ENCODE results near the gene AARS2. TPM values are rescaled to one million over a fixed set of nuclear protein-coding genes. Genes with fewer than 3 reads are reported as not detected.

The AARS2 gene
- total RNA-seq, 1 experiment from 2014 or later = 11.4 TPM

GRCh38 chr6:44302856-44303255 lies 10.3 kb downstream of the AARS2 start:
- Histone ChIP-seq H3K27ac (no peak overlapping the region), H3K27me3 (replicated peaks) (peaks cover 10% of the 10 kb centered on the region), H3K4me3 (no peak overlapping the region), H3K4me1 (replicated peaks) (peaks cover 2% of the 10 kb centered on the region), H3K36me3 (peaks cover 76% of the 10 kb centered on the region), H3K9me3 (replicated peaks) (no peaks in the 10 kb centered on the region)
- DNase-seq (ENCODE audit: low read depth in 1 of 2, low spot score in 2 of 2) = no peak

- no peak for DNase-seq (ENCODE audit: low read depth in 1 of 2, low spot score in 2 of 2)
- Histone ChIP-seq H3K4me1 (replicated peaks) (peaks cover 10% of the 10 kb centered on the region), H3K27ac (no peak overlapping the region), H3K4me3 (no peak overlapping the region), H3K36me3 (peaks cover 70% of the 10 kb centered on the region), H3K27me3 (replicated peaks) (peaks cover 19% of the 10 kb centered on the region), H3K9me3 (replicated peaks) (no peaks in the 10 kb centered on the region)
Observed at GRCh38 chr6:44301782-44302564, 11.2 kb downstream of the AARS2 start.

DNA sequence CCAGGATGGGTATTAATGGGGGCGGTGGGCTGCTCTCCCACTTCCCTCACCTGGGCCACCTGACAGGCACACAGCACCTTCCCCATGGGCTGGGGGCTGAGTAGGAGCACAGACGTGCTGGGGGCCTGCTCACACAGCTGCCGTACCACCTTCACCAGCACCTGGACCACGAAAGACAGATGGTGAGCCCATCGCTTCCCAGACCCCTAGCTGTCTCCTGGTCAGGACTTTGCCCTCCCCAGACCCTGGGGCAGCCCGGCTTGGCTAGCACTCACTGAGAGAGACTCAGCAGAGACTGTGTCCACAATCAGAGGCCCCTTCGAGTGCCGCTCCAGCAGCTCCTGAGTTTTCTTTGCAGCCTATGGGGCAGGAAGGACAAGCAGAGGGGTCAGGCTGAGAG lies 12.0 kb downstream of the AARS2 start:
- H3K9me3 ChIP-seq (replicated peaks) = no peaks in the 10 kb centered on the region

GRCh38 chr6:44300292-44300823 lies 12.8 kb downstream of the AARS2 start:
- H3K9me3 ChIP-seq (replicated peaks) = no peaks in the 10 kb centered on the region
- DNase-seq (ENCODE audit: low read depth in 1 of 2, low spot score in 2 of 2) = no peak
- H3K36me3 ChIP-seq = peaks cover 54% of the 10 kb centered on the region

More for the DNA sequence above, 12.0 kb downstream of the AARS2 start:
- H3K27ac ChIP-seq = no peak overlapping the region
- H3K4me1 ChIP-seq (replicated peaks) = peaks cover 10% of the 10 kb centered on the region
- H3K36me3 ChIP-seq = peaks cover 61% of the 10 kb centered on the region
- H3K27me3 ChIP-seq (replicated peaks) = peaks cover 27% of the 10 kb centered on the region
- DNase-seq (ENCODE audit: low read depth in 1 of 2, low spot score in 2 of 2) = no peak
- no peak overlapping the region for H3K4me3 ChIP-seq

DNA sequence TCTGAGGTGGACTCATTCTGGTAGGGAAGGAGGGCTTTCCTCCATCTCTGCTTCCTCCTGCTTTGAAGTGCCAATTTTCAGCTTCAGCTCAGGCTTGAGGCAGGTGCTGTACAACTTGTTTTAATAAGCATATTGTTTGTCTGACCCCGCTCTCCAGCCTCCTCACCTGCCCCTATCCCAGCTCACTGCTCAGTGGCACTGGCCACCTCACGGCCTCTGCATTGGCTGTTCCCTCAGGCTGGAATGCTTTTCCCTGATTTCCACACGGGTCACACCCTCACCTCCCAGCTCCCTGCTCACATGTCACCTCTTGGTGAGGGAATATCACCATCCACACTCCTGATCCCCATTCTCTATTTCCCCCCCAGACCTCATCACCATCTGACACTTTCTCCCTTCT lies 14.3 kb downstream of the AARS2 start:
- Histone ChIP-seq H3K4me3 (no peak overlapping the region), H3K27ac (no peak overlapping the region), H3K36me3 (peaks cover 39% of the 10 kb centered on the region), H3K9me3 (replicated peaks) (no peaks in the 10 kb centered on the region), H3K27me3 (replicated peaks) (peaks cover 39% of the 10 kb centered on the region), H3K4me1 (replicated peaks) (peaks cover 10% of the 10 kb centered on the region)
- DNase-seq (ENCODE audit: low read depth in 1 of 2, low spot score in 2 of 2) = no peak

More at GRCh38 chr6:44300292-44300823, 12.8 kb downstream of the AARS2 start:
- Histone ChIP-seq H3K27ac (no peak overlapping the region), H3K27me3 (replicated peaks) (peaks cover 34% of the 10 kb centered on the region), H3K4me3 (no peak overlapping the region), H3K4me1 (replicated peaks) (peaks cover 10% of the 10 kb centered on the region)

- no peak overlapping the region for H3K27ac ChIP-seq
- no peaks in the 10 kb centered on the region for H3K9me3 ChIP-seq (replicated peaks)
- no peak overlapping the region for H3K4me3 ChIP-seq
- DNase-seq (ENCODE audit: low read depth in 1 of 2, low spot score in 2 of 2) = no peak
- H3K4me1 ChIP-seq (replicated peaks) = peaks cover 10% of the 10 kb centered on the region
- H3K36me3 ChIP-seq = peaks cover 33% of the 10 kb centered on the region
- H3K27me3 ChIP-seq (replicated peaks) = peaks cover 39% of the 10 kb centered on the region
Observed at GRCh38 chr6:44298055-44298803, 14.9 kb downstream of the AARS2 start.

DNA sequence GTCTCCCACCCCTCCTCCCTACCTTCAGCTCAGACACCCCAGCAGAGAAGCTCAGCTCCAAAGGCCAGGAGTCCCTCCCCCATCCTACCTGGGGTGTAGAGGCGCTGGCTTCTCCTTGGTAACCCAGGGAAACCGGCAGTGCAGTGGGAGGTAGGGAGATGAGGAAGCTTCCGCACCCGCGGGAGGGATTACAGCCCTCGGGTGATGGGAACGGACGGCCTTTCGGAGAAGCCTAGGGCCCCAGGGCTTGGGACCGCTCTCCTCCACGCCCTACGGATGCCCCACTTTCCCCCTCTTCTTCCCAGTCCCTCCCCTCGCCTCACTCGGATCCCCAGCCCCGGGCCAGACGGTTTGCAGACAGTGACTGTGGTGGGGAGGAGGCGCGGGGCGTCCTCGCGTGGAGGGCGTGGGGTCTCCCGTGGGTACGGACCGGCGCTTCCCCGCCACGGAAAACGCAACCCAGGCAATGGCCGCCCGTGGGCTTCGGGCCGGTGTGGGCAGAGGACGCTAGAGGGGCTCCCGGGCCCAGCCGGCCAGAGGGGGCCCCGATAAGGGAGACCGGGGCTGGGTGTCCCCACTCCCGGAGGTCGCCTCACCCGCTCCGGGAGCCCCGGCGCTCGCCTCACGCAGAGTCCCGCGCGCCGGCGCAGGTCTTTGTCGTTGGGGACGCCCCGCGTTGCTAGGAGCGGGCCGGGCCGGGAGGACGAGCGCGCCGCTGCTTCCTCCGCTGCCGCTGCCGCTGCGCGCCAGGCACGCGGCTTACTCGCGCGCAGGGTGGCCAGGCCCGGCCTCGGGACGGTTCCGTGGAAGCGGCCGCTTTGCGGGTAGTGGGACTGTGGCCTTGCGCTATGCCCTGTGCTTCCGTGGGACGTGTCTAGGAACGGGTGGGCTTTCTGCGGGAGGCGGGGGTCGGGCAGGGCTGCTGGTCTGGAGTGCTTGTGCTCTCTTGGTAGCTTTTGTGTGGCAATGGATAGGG lies 15.8 kb downstream of the AARS2 start:
- peaks cover 10% of the 10 kb centered on the region for H3K4me1 ChIP-seq (replicated peaks)
- no peak overlapping the region for H3K4me3 ChIP-seq
- no peaks in the 10 kb centered on the region for H3K9me3 ChIP-seq (replicated peaks)
- H3K36me3 ChIP-seq = peaks cover 24% of the 10 kb centered on the region
- no peak for DNase-seq (ENCODE audit: low read depth in 1 of 2, low spot score in 2 of 2)
- H3K27me3 ChIP-seq (replicated peaks) = peaks cover 46% of the 10 kb centered on the region
- no peak overlapping the region for H3K27ac ChIP-seq

DNA sequence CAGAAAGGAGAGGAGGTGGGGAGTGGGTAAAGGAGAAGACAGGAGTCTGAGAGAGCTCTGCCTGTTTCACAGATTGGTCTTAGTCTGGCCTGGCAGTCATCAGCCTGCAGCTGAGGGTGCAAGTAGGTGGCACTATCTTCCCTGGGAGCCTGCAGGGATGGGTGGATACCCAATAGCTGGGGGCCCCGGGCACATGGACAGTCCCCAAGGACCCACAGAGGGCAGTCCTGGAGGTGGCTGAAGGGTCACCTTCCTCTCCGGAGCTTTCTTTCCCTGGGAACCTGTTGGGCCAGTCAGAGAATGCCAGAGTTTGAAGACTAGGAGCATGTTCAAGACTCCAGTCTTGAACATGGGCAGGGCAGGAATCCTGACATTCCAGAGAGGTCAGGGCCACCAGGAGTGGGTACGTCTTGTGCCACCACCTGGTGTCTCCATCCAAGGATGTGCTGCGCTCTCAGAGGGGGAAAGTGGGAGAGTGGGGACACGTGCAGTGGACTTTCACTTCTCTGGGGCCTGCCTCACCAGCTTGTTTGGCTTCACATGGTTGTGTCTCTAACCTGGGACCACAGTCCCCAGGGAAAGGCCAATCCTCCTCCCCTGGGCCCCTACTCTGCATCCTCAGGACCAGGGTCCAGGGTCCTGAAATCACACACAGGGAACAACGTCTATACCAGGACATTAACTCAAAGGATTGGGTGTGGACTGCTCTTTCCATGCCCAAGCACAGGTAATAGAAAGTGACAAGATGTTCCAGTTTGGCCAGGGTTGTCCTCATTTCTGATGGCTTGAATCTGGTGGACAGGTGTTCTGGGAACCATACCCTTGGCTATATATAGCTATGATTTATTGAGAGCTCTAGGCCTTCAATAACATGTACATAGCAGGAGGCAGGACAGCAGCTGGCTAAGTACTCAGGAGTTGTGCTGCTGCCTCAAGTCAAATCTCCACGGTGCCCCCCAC lies 18.0 kb downstream of the AARS2 start:
- Histone ChIP-seq H3K27ac (no peak overlapping the region), H3K4me3 (no peak overlapping the region), H3K4me1 (replicated peaks) (peaks cover 10% of the 10 kb centered on the region), H3K9me3 (replicated peaks) (no peaks in the 10 kb centered on the region), H3K36me3 (peaks cover 2% of the 10 kb centered on the region), H3K27me3 (replicated peaks) (peaks cover 68% of the 10 kb centered on the region)
- no peak for DNase-seq (ENCODE audit: low read depth in 1 of 2, low spot score in 2 of 2)

- no peaks in the 10 kb centered on the region for H3K9me3 ChIP-seq (replicated peaks)
- H3K36me3 ChIP-seq = no peaks in the 10 kb centered on the region
- no peak for DNase-seq (ENCODE audit: low read depth in 1 of 2, low spot score in 2 of 2)
- H3K27me3 ChIP-seq (replicated peaks) = peaks cover 76% of the 10 kb centered on the region
- H3K4me3 ChIP-seq = no peak overlapping the region
- H3K4me1 ChIP-seq (replicated peaks) = peaks cover 8% of the 10 kb centered on the region
- H3K27ac ChIP-seq = no peak overlapping the region
Observed at GRCh38 chr6:44292661-44293365, 20.3 kb downstream of the AARS2 start.

GRCh38 chr6:44291841-44292240 lies 21.3 kb downstream of the AARS2 start:
- no peaks in the 10 kb centered on the region for H3K36me3 ChIP-seq
- no peak for DNase-seq (ENCODE audit: low read depth in 1 of 2, low spot score in 2 of 2)
- H3K27ac ChIP-seq = no peak overlapping the region
- no peaks in the 10 kb centered on the region for H3K9me3 ChIP-seq (replicated peaks)
- no peaks in the 10 kb centered on the region for H3K4me1 ChIP-seq (replicated peaks)
- H3K27me3 ChIP-seq (replicated peaks) = peaks cover 66% of the 10 kb centered on the region
- H3K4me3 ChIP-seq = no peak overlapping the region

DNA sequence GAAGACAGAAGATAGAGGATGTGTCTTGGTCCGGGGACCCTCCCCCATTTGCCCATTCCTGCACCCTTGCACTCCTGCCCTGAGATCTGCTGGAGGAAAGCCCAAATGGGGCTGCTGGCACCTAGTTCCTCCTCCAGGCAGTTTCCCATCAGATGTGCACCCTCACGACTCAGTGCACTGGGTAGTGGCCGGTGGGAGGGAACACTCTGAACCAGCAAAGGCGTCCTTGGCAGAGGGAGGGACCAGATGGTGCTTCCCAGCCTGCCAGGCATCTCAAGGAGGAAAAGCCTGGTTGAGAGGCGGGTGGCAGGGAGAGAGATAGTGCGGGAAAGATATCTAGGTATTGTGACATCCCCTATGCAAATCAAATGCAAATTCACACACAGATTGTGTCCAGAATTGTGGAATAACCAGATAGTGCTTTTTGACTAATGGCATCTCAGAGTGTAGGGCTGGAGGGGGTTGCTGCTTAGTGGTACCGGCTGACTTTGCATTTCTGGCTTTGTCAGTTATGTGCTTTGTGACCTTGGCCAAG lies 23.4 kb downstream of the AARS2 start:
- Histone ChIP-seq H3K27me3 (replicated peaks) (peaks cover 48% of the 10 kb centered on the region), H3K9me3 (replicated peaks) (no peaks in the 10 kb centered on the region), H3K4me3 (no peak overlapping the region), H3K4me1 (replicated peaks) (no peaks in the 10 kb centered on the region), H3K27ac (no peak overlapping the region), H3K36me3 (no peaks in the 10 kb centered on the region)
- DNase-seq (ENCODE audit: low read depth in 1 of 2, low spot score in 2 of 2) = no peak

DNA sequence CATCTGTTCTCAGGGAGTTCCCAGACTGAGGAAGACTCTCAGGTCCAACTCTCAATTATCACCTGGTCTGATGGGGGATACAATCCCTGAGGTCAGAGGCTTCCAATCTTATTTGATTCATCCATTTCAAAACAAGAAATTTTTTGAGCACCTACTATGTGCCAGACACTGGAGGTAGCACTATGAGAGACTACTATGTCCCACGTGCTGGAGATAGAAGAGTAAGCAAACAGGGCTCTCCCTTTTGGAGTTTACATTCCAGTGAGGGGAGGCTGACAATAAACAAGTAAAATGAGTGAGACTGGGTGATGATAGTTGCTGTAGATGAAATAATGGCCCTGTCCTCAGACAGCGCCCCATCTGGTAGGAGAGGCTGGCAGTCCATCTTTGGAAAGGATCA lies 26.4 kb downstream of the AARS2 start:
- H3K4me1 ChIP-seq (replicated peaks) = no peaks in the 10 kb centered on the region
- no peaks in the 10 kb centered on the region for H3K9me3 ChIP-seq (replicated peaks)
- DNase-seq (ENCODE audit: low read depth in 1 of 2, low spot score in 2 of 2) = no peak
- no peaks in the 10 kb centered on the region for H3K36me3 ChIP-seq
- peaks cover 34% of the 10 kb centered on the region for H3K27me3 ChIP-seq (replicated peaks)
- no peak overlapping the region for H3K27ac ChIP-seq
- H3K4me3 ChIP-seq = no peak overlapping the region

Measured in SJSA1 (cell line).